ENCODE measurements around the gene RPL35.

Gene RPL35

DNA sequence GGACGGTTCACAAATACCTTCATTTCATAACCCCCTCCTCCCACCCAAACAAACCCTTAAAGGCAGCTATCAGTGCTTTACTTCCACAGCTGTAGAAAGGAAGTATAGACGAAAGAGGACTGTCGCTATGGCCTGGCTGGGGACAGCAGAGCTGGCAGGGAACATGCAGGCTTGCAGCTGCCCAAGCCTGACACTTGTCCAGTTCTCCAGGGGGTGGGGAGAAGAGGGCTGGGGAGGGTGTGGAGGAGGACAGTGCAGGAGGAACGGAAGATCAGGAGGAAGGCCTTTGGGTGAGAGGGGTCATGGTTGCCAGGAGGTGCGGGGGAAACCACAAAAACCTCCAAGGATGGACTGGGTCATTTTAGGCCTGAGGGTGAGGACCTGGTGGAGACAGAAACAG is 26.1 kb upstream of the RPL35 start:
- Histone ChIP-seq H3K9ac (ENCODE audit: low read depth, low read length, poor library complexity, severe bottlenecking) (no peak overlapping the region), H3K36me3 (ENCODE audit: insufficient read depth, low read length) (peaks cover 56% of the 10 kb centered on the region; the same call in 1 of the 2 replicates)

DNA sequence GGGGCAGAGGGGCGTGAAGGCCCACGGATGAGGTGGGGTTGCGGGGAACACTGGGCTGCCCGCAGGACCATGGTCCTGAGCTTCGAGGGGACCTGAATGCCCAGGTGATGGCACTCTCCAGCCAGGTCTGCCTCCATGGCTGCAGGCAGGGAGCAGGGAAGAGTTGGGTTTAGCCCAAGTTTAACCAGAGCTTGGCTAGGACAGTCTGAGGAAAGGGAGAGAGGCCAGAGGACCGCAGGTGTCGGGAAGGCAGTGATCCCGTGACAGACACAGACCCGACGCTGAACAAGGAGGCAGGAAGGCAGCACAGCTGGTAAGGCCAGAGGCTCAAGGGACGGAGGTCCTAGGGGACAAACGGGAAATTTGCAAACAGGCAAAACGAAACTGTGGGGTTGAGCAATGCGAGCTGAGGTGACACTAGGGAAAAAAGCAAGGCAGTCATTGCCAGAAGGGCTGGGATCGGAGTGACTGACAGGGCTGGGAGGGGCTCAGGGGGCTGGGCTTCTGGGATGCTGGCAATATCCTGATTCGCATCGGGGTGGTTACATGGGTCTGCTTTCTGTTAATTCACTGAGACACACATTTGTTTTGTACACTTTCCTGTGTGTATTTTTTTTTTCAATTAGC is 25.2 kb upstream of the RPL35 start:
- Histone ChIP-seq H2AFZ (ENCODE audit: low read length) (no peak overlapping the region), H4K20me1 (ENCODE audit: insufficient read depth, low read length, poor library complexity, severe bottlenecking) (no peaks in the 10 kb centered on the region), H3K4me2 (ENCODE audit: low read depth, low read length, poor library complexity, severe bottlenecking) (no peak overlapping the region), H3K9ac (ENCODE audit: low read depth, low read length, poor library complexity, severe bottlenecking) (no peak overlapping the region), H3K4me1 (ENCODE audit: insufficient read depth, low read length, poor library complexity, severe bottlenecking) (no peaks in the 10 kb centered on the region), H3K27me3 (ENCODE audit: insufficient read depth, low read length, poor library complexity, severe bottlenecking) (no peaks in the 10 kb centered on the region), H3K9me2 (replicated peaks; ENCODE audit: low read depth, low read length) (no peaks in the 10 kb centered on the region), H3K79me2 (ENCODE audit: insufficient read depth, low read length) (no peaks in the 10 kb centered on the region), H3K9me3 (ENCODE audit: insufficient read depth, low read depth, low read length) (no peaks in the 10 kb centered on the region), H3K36me3 (ENCODE audit: insufficient read depth, low read length) (peaks cover 56% of the 10 kb centered on the region; the same call in 1 of the 2 replicates), H3F3A (ENCODE audit: low read depth) (no peaks in the 10 kb centered on the region), H3K4me3 (ENCODE audit: low read length, poor library complexity, severe bottlenecking) (no peak overlapping the region)
- TF ChIP-seq EZH2phosphoT487 (IDR thresholded peaks at IDR 0.05; ENCODE audit: borderline replicate concordance) = no peak
- TF ChIP-seq CTCF (conservative IDR thresholded peaks at IDR 0.05; ENCODE audit: low read length) = no peak

More for the DNA sequence above, 26.1 kb upstream of the RPL35 start:
- Histone ChIP-seq H3K27me3 (ENCODE audit: insufficient read depth, low read length, poor library complexity, severe bottlenecking) (no peaks in the 10 kb centered on the region), H4K20me1 (ENCODE audit: insufficient read depth, low read length, poor library complexity, severe bottlenecking) (no peaks in the 10 kb centered on the region), H2AFZ (ENCODE audit: low read length) (no peak overlapping the region), H3K9me2 (replicated peaks; ENCODE audit: low read depth, low read length) (no peaks in the 10 kb centered on the region), H3F3A (ENCODE audit: low read depth) (no peaks in the 10 kb centered on the region), H3K4me1 (ENCODE audit: insufficient read depth, low read length, poor library complexity, severe bottlenecking) (no peaks in the 10 kb centered on the region), H3K4me3 (ENCODE audit: low read length, poor library complexity, severe bottlenecking) (no peak overlapping the region), H3K4me2 (ENCODE audit: low read depth, low read length, poor library complexity, severe bottlenecking) (no peak overlapping the region), H3K79me2 (ENCODE audit: insufficient read depth, low read length) (no peaks in the 10 kb centered on the region), H3K9me3 (ENCODE audit: insufficient read depth, low read depth, low read length) (no peaks in the 10 kb centered on the region)
- no peak for TF ChIP-seq CTCF (conservative IDR thresholded peaks at IDR 0.05; ENCODE audit: low read length)
- TF ChIP-seq EZH2phosphoT487 (IDR thresholded peaks at IDR 0.05; ENCODE audit: borderline replicate concordance) = no peak

DNA sequence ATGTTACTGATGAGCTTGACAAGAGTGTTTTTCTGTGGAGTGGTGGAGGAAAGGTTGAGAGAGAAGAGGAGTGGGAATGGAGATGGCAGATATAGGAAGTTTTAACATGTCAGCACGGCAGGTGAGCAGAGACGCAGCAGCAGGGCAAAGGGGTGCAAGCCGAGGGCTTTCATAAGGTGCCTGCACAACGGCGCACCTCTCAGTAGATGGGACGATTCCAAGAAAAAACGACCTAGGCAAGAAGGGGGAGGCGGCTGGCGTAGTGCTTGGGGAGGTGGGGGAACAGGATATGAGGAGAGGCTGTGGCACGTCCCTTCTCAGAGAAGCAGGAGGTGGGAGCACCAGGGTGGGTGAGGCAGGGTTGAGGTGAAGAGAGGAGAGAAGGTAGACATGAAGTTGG is 24.7 kb upstream of the RPL35 start:
- H3K4me1 ChIP-seq (ENCODE audit: insufficient read depth, low read length, poor library complexity, severe bottlenecking) = no peaks in the 10 kb centered on the region
- peaks cover 59% of the 10 kb centered on the region; the same call in 1 of the 2 replicates for H3K36me3 ChIP-seq (ENCODE audit: insufficient read depth, low read length)
- H3K79me2 ChIP-seq (ENCODE audit: insufficient read depth, low read length) = no peaks in the 10 kb centered on the region
- H3K9ac ChIP-seq (ENCODE audit: low read depth, low read length, poor library complexity, severe bottlenecking) = no peak overlapping the region
- no peaks in the 10 kb centered on the region for H3K27me3 ChIP-seq (ENCODE audit: insufficient read depth, low read length, poor library complexity, severe bottlenecking)
- H3K9me3 ChIP-seq (ENCODE audit: insufficient read depth, low read depth, low read length) = no peaks in the 10 kb centered on the region
- no peaks in the 10 kb centered on the region for H4K20me1 ChIP-seq (ENCODE audit: insufficient read depth, low read length, poor library complexity, severe bottlenecking)
- H3F3A ChIP-seq (ENCODE audit: low read depth) = no peaks in the 10 kb centered on the region
- TF ChIP-seq CTCF (conservative IDR thresholded peaks at IDR 0.05; ENCODE audit: low read length) = no peak
- no peak for TF ChIP-seq EZH2phosphoT487 (IDR thresholded peaks at IDR 0.05; ENCODE audit: borderline replicate concordance)
- H3K9me2 ChIP-seq (replicated peaks; ENCODE audit: low read depth, low read length) = no peaks in the 10 kb centered on the region
- H3K4me2 ChIP-seq (ENCODE audit: low read depth, low read length, poor library complexity, severe bottlenecking) = no peak overlapping the region
- H3K4me3 ChIP-seq (ENCODE audit: low read length, poor library complexity, severe bottlenecking) = no peak overlapping the region
- H2AFZ ChIP-seq (ENCODE audit: low read length) = no peak overlapping the region
